HG03457 (cell line): ENCODE results near the gene PARD3.

Experiments
- ATAC-seq: cut with Tn5 transposase; IDR thresholded peaks from one replicate; pipeline ENCODE4 v1.9.1; 2021; ENCODE audit warnings: moderate number of reproducible peaks; ENCODE audit not compliant: unreplicated experiment

PARD3 gene

DNA sequence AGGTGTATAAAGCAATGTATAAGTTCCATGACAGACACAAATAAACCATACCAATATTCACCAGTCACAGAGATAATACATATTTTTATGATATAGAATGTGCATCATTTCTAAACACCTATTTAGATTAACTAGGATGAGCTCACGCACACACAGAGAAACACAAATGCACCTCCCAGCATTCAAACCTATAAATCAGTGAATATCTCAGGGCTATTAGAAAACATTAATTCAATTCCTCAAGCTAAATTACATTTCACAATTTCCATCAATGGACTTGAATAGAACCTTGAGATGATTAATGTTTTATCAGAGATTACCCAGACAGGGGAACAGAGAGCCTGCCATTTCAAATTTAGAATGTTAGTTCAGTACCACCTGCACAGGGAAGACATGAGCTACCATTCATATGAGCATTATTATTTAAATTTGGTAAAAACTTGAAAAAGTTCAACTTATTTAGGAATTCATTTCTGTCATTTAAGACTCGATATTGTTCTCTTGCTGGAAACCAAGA lies 221.7 kb downstream of the PARD3 start:
- ATAC-seq = no peak

DNA sequence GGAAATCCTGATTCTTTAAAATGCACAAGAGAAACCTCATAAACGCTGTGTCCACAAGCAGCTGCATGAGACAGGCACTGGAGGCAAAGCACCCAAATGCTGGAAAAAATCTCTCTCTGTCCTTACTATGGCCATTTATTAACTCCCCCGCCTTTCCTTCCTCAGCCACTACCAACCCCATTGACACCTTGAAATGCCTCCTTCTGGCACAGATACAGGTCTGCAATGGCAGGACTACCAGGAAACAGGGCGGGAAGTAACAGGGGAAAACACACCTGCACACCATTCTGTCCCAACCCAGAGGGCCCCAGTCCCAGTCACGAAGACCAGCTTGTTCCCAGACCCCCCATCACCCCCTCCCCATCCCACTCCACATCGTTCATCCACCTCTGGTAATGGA lies 224.3 kb downstream of the PARD3 start:
- ATAC-seq = no peak

DNA sequence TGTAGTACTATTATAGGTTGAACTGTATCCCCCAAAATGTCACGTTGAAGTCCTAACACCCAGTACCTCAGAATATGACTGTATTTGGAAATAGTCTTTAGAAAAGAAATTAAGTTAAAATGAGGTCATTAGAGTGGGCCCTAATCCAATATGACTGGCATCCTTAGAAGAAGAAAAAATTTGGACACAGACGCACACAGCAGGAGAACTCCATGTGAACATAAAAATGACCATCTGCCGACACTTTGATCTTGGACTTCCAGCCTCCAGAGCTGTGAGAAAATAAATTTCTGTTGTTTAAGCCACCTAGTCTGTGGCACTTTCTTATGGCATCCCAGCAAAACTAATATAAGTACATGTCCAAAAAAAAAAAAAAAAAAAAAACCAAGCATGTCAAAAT lies 225.8 kb downstream of the PARD3 start:
- ATAC-seq = no peak

- ATAC-seq = no peak
Measured at GRCh38 chr10:34587680-34588019, 227.4 kb downstream of the PARD3 start.

GRCh38 chr10:34587002-34587679 lies 228.0 kb downstream of the PARD3 start:
- ATAC-seq = no peak

- ATAC-seq = peak; percentile 57
Measured at GRCh38 chr10:34585422-34586112, 229.5 kb downstream of the PARD3 start.

DNA sequence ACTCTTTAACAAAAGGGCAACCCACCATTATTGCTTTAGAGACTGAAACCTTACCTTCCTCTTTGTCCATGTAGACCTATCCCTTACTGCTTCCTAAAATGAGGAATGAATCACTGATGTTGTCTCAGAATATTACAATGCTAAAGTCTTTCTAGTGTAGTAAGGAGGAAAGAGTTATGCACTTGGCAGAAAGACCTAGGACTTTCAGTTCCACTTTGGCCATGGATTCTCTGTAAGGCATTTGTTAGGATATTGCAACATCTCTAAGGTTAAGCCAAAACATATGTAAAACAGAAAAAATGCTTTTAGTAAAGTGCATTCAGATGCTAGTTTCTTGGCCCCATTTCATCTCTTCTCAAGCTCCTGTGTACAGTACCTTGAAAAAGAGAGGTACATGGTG lies 230.9 kb downstream of the PARD3 start:
- ATAC-seq = no peak

- ATAC-seq = no peak
Measured at GRCh38 chr10:34581801-34582532, 233.1 kb downstream of the PARD3 start.

DNA sequence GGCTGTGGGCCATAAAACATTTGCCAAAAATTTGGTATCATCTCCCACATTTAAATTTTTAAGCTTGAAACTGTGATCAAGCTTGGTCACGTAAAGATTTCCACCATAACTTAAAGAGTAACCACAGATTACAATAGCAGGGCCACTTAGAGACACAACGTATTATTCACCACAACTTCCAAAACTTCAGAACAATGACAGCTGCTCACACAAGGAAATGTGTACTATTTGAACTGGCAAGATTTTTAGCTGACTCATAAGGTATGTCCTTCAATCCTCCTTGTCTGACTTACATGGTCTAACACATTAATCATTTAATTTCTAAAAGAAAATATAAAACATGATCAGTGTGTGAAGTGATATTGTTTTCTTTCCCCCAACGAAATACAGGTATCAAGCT lies 234.5 kb downstream of the PARD3 start:
- ATAC-seq = no peak

DNA sequence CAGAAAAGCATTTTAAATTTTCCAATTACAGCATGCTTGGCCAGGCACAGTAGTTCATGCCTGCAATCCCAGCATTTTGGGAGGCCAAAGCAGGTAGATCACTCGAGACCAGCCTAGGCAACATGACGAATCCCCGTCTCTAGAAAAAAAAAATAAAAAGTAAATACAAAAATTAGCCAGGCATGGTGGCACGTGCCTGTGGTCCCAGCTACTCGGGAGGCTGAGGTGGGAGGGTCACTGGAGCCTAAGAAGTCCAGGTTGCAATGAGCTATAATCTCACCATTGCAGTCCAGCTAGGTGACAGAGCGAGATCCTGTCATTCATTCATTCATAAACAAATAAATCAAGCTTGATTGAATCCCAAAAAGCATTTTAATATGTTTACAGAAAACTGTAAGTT lies 234.9 kb downstream of the PARD3 start:
- no peak for ATAC-seq

DNA sequence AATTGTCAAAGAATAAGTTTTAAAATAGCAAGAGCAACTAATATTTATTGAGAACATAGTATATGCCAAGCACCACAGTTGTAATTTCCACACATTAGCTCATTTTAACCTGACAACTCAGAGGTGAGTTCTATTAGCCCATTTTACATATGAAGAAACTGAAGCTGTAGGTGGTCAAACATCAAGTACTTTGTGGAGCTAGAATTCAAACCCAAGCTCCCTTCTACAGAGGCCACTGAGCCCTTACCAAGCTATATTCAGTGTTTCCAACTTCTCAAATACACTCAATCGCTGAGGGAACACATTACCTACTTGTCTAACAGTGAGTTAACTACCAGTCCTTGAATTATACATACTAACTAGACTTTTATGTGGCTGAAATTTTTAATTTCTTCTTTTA lies 236.6 kb downstream of the PARD3 start:
- no peak for ATAC-seq

DNA sequence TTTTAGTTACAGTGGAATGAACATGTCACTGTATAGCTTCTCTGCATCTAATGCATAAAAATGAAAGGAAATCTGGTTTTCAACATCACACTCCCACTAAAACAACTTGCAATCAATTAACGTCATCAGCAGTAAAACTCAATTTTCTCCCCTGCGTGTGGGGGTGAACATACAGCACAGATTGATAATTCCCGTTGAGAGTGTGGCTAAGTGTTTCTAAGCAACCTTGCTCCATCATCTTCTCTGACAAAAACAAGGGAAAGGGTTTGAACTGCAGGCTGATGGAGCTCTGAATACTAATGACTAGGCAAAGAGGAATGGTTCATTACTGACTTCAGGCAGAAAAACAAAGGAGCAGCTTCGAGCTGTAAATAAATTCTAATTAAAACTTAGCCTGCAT lies 238.3 kb downstream of the PARD3 start:
- no peak for ATAC-seq

DNA sequence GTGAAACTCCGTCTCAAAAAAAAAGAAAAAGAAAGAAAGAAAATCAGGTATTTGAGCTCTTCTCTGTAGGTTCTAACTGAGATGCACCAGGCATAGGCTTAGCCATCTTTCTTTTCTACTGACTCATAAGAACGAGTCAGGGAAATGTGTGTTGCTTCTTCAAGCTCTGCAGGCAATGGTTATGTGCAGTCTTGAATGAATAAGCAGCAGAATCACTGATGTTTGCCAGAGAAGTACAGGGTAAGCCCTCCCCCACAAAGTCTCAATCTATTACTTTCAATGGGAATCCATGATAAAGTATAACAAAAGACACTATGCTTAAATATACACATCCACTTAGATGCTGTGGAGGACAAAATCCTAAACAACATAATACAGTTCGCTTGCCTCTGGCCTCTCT lies 239.2 kb downstream of the PARD3 start:
- no peak for ATAC-seq

- no peak for ATAC-seq
Measured at GRCh38 chr10:34574353-34574934, 240.7 kb downstream of the PARD3 start.

DNA sequence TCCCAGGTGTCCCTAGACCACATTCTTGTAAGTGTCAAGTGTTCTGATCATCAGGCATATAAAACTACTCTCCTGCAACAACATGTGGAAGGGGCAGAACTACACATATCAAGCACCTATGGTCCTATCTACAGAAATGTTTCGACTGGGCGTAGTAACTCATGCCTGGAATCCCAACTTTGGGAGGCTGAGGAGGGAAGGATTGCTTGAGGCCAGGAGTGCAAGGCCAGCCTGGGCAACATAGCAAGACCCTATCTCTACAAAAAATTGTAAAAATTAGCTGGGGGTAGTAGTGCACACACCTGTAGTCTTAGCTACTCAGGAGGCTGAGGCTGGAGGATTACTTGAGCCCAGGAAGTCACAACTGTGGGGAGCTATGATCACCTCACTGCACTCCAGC lies 244.2 kb downstream of the PARD3 start:
- no peak for ATAC-seq

DNA sequence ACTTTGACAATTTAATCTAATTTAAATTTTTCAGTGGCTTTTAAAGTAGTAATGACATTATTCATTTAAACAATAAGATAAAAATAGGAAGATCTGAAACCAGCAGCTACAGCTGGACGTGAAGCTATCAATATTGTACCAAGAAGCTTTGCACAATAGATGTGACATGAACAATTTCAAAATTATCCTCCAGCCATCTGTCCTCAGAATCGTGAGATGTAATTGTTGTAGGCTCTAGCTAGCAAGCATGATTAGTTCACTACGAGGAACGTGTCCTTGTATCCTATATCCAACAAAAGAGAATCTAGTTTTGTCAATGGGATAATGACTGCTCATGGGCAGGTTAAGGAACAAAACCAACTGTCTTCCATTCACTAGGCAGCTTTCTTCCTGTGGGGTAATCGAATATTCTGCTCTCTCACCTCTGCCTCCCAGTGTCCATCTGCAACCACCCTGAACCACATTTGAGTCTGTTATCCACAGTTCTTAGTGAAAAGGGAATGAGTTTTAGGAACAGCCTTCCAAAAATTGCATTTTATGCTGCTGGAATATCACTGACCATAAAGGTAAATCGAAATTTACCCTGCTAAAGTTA lies 247.3 kb downstream of the PARD3 start:
- ATAC-seq = no peak

DNA sequence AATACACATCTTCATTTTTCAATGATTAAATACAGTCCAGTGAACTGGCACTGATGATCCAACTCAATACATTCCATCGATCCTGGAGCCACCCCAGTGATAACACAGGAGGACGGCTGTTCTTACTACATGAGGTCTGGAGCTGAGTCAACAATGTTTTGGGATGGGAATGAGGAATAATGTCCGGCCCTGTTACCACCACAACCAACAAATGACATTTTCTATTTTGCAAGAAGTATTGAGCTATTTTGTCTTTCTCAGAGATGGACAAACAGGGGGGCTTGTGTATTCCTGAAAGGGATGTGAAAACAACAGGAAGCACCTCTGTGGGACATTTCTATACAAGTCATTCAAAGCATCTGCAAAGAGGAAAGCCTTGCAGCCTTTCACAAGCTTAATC lies 249.2 kb downstream of the PARD3 start:
- no peak for ATAC-seq

- ATAC-seq = no peak
Measured at GRCh38 chr10:34558093-34558583, 257.0 kb downstream of the PARD3 start.

GRCh38 chr10:34557173-34557572 lies 257.9 kb downstream of the PARD3 start:
- no peak for ATAC-seq

DNA sequence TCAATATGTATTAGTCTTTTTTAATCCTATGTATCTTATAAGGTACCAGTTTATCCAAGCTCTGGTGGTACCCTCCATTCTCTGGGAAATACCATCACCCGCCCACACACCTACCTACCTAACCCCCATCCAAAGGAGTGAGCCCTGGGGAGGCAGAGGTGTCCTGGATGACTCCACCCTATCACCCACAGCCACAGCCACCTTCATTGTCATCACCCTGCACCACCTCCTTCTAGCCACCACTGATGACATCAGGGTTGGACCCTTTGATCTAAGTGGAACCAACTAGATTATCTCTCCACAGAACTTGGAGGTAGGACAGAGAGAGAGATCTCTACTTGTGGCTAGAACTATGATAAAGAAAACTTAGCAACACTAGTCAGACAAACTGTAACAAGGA lies 259.4 kb downstream of the PARD3 start:
- ATAC-seq = no peak

GRCh38 chr10:34553747-34554146 lies 261.3 kb downstream of the PARD3 start:
- ATAC-seq = no peak
